Left lung (tissue), 10 donors: ENCODE data around the gene CCDC83. TPM values are rescaled to one million over a fixed set of nuclear protein-coding genes. Genes with fewer than 3 reads are reported as not detected.
A peak's percentile ranks its signal among the peaks of the same experiment; 100 is the strongest.

ENCODE experiments used
- ATAC-seq: fragments of 200-7000 bp; cut with Tn5 transposase; one replicate; pipeline ENCODE4 v1.9.1; 2020; ENCODE audit warnings: moderate library complexity
- DNase-seq, 4 donors: peaks; one replicate each; pipeline ENCODE4 v3.0.0-alpha.2; 2013 to 2020
- H3K27ac ChIP-seq, 2 donors: fragments of 200-600 bp; sonication (generic) in 1 of 2; one replicate each; pipeline versions ENCODE4 v1.5.0 to v1.8.0; 2020 to 2021
- H3K27me3 ChIP-seq, 2 donors: fragments of 200-600 bp; sonication (generic) in 1 of 2; one replicate each; pipeline versions ENCODE4 v1.5.0 to v1.8.0; 2020 to 2021
- H3K36me3 ChIP-seq, 2 donors: fragments of 200-600 bp; sonication (generic) in 1 of 2; one replicate each; pipeline versions ENCODE4 v1.5.0 to v1.8.0; 2020 to 2021
- H3K4me1 ChIP-seq, 2 donors: fragments of 200-600 bp; one replicate each; pipeline ENCODE4 v1.8.0; 2021
- H3K4me3 ChIP-seq, 2 donors: fragments of 200-600 bp; sonication (generic) in 1 of 2; one replicate each; pipeline versions ENCODE4 v1.5.0 to v1.8.0; 2020 to 2021; ENCODE audit warnings: mild to moderate bottlenecking in 1 of 2
- H3K9me3 ChIP-seq, 2 donors: fragments of 200-600 bp; sonication (generic) in 1 of 2; one replicate each; pipeline versions ENCODE4 v1.5.0 to v1.8.0; 2020 to 2021
- CTCF ChIP-seq, 2 donors: fragments of 200-600 bp; sonication (generic) in 1 of 2; IDR thresholded peaks; one replicate each; pipeline versions ENCODE4 v1.5.0 to v1.8.0; 2021; ENCODE audit warnings: antibody characterized with exemption in 2 of 2
- intact Hi-C, 2 donors: fragments of 100-400 bp; cut with DNase I; formaldehyde crosslinking; loops; one replicate each; pipeline versions ENCODE4 v1.11.2 to v1.14.2; 2022
- polyA plus RNA-seq, 6 donors: library from polyadenylated mRNA; unstranded; fragments of 120-200 nt; gene quantifications; one replicate each; pipeline ENCODE4 v1.2.1, GENCODE V29; 2013; ENCODE audit not compliant: insufficient read length in 6 of 6
- total RNA-seq, 2 donors: library from RNA; stranded (reverse); fragmentation: NEBNext Ultra II Directional; extraction: Animal tissue kit (Norgen Biotek cat#: 25700); gene quantifications; one replicate each; pipeline ENCODE4 v1.2.1, GENCODE V29; 2021
- donor health status: DM: no; HTN: yes; CAD: no.
- donor health status: DM: no; HTN: no; CAD: no.

The CCDC83 gene
- total and polyA plus RNA-seq, 8 donors: not detected

DNA sequence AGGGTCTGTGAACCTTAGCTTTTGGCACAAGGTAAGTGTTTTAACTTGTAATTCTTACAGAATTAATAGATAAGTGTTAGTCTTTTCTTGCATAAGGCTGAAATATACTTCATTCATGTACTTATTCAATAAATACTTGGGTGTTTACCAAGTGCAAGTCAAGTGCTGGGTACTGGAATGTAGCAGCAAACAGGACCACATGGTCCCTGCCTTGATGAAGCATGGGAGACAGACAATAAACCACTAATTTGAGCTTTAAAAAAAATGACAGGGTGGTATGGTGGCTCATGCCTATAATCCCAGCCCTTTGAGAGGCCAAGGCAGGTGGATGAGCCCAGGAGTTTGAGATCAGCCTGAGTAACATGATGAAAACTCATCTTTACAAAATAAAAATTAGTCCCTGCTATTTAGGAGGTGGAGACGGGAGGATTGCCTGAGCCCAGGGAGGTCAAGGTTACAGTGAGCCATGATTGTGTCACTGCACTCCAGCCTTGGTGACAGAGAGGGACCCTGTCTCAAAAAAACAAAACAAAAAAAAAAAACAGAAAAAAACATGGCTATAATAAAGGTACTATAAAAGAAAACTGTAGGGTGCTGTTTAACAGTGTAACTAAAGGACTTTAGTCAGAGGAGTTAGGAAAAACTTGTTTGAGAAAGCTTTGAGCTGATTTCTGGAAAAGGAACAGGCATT lies 11.1 kb downstream of the CCDC83 start:
- ATAC-seq: peak; percentile 66
- intact Hi-C loops: loop anchor here in 1 of 2 donors (10.0 kb wide), 1 partner anchor 349 kb away; no protein-coding TSS in a partner anchor
- no peaks in the 10 kb centered on the region for H3K9me3 ChIP-seq

DNA sequence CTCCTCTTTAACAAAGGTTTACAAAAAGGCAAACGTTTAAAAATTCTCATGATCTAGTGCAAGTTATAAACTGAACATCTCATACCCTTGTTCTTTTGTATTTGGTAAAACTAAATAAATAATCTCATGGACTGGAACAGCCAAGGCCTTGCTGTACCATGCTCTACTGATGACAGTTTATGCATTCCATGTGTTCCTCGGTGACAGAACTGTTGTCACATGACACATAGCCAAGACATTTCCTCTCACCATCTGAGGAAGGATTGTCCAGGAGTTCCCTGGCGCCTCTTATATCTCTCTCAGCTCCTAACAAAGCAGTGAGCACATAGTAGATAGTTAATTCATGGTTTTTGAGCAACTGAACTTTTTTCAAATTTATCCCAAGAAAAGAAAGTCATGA lies 12.6 kb downstream of the CCDC83 start:
- no peak overlapping the region for H3K4me3 ChIP-seq
- ATAC-seq (no peak), DNase-seq (no peak)
- intact Hi-C loops: loop anchor here in 1 of 2 donors (10.0 kb wide), 1 partner anchor 347 kb away; no protein-coding TSS in a partner anchor
- no peaks in the 10 kb centered on the region for H3K36me3 ChIP-seq
- no peak overlapping the region for H3K27ac ChIP-seq
- H3K9me3 ChIP-seq: no peaks in the 10 kb centered on the region
- TF ChIP-seq CTCF (IDR thresholded peaks at IDR 0.05): no peak
- no peaks in the 10 kb centered on the region for H3K27me3 ChIP-seq
- no peaks in the 10 kb centered on the region for H3K4me1 ChIP-seq

More for the DNA sequence above, 11.1 kb downstream of the CCDC83 start:
- H3K36me3 ChIP-seq: no peaks in the 10 kb centered on the region
- H3K4me3 ChIP-seq: no peak overlapping the region
- H3K27ac ChIP-seq: no peak overlapping the region
- TF ChIP-seq CTCF (IDR thresholded peaks at IDR 0.05): no peak
- H3K4me1 ChIP-seq: no peaks in the 10 kb centered on the region
- no peaks in the 10 kb centered on the region for H3K27me3 ChIP-seq
- no peak for DNase-seq

DNA sequence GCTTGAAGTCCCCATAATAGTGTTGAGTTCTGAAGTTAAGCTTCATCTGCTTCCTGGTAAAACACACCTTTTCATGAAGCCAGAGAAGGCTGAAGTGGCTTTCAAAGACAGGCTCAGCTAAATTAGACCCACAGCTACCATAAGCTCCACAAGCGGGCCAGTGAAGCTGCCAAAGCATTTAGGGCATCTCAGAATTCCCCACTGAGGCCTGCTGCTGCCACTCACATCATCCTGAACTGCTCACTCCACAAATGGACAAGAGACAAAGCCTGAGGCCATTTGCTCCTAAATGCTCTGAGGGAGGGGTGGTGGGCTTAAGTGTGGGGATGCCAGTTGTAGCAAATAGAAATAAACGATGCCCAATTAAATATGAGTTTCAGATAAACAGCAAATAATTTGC lies 14.6 kb downstream of the CCDC83 start:
- H3K27me3 ChIP-seq: no peaks in the 10 kb centered on the region
- no peak for ATAC-seq
- H3K4me3 ChIP-seq: no peak overlapping the region
- no peak for TF ChIP-seq CTCF (IDR thresholded peaks at IDR 0.05)
- no peaks in the 10 kb centered on the region for H3K4me1 ChIP-seq
- H3K9me3 ChIP-seq: no peaks in the 10 kb centered on the region
- intact Hi-C loops: loop anchor here in 1 of 2 donors (10.0 kb wide), 1 partner anchor 345 kb away; no protein-coding TSS in a partner anchor
- H3K36me3 ChIP-seq: no peaks in the 10 kb centered on the region
- no peak overlapping the region for H3K27ac ChIP-seq
- no peak for DNase-seq

DNA sequence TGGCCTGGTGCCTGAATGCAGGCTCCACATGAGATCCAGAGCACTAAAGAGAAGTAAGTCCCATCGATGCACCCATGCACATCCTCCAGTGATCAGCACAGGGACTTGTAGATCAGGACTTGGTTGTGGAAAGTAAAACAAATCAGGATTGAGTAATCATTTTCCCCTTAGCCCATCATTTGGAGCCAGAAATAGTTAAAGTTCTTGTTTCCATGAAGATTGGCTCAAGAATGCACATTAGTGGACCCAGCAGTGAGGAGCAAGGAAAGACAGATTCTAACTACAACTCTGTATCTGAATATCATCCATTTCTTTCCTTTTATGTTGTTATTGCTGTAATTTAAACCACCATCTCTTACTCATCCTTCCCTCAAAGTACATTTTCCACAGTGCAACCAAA lies 19.1 kb downstream of the CCDC83 start:
- intact Hi-C loops: no loop called here
- Histone ChIP-seq H3K27me3 (no peaks in the 10 kb centered on the region), H3K36me3 (no peaks in the 10 kb centered on the region), H3K4me3 (no peak overlapping the region), H3K27ac (no peak overlapping the region), H3K9me3 (no peaks in the 10 kb centered on the region), H3K4me1 (no peaks in the 10 kb centered on the region)
- DNase-seq (no peak), ATAC-seq (no peak)
- no peak for TF ChIP-seq CTCF (IDR thresholded peaks at IDR 0.05)

GRCh38 chr11:85875505-85875904 lies 20.3 kb downstream of the CCDC83 start:
- H3K27me3 ChIP-seq: no peaks in the 10 kb centered on the region
- ATAC-seq (peak; percentile 76), DNase-seq (no peak)
- H3K27ac ChIP-seq: no peak overlapping the region
- H3K9me3 ChIP-seq: no peaks in the 10 kb centered on the region
- intact Hi-C loops: no loop called here
- TF ChIP-seq CTCF (IDR thresholded peaks at IDR 0.05): no peak
- H3K4me1 ChIP-seq: no peaks in the 10 kb centered on the region
- no peaks in the 10 kb centered on the region for H3K36me3 ChIP-seq
- H3K4me3 ChIP-seq: no peak overlapping the region
